Spleen (tissue), 11 donors: ENCODE measurements around the gene RASGEF1B. TPM values are rescaled to one million over a fixed set of nuclear protein-coding genes. Genes with fewer than 3 reads are reported as not detected.

Source experiments
- DNase-seq: peaks from one replicate; pipeline ENCODE4 v3.0.0-alpha.2; 2020
- H3K27ac ChIP-seq, 8 donors: fragments of 200-600 bp; sonication (generic) in 7 of 8; 1 replicate in 4 of 8; 2 replicates in 4 of 8; pipeline versions ENCODE4 v1.5.0 to v1.8.0; 2016 to 2021; ENCODE audit warnings: inconsistent platforms in 4 of 8, mild to moderate bottlenecking in 4 of 8, moderate library complexity in 1 of 8
- H3K27me3 ChIP-seq, 7 donors: fragments of 200-600 bp; sonication (generic) in 6 of 7; replicated peaks in 1 of 7; 1 replicate in 4 of 7; 2 replicates in 3 of 7; pipeline versions ENCODE4 v1.5.0 to v1.8.0; 2016 to 2021; ENCODE audit warnings: inconsistent platforms in 3 of 7, mild to moderate bottlenecking in 1 of 7
- H3K36me3 ChIP-seq, 6 donors: fragments of 200-600 bp; sonication (generic) in 5 of 6; 1 replicate in 4 of 6; 2 replicates in 2 of 6; pipeline versions ENCODE4 v1.5.0 to v1.8.0; 2016 to 2021; ENCODE audit warnings: inconsistent platforms in 2 of 6
- H3K4me1 ChIP-seq, 6 donors: fragments of 200-600 bp; sonication (generic) in 5 of 6; 1 replicate in 3 of 6; 2 replicates in 3 of 6; pipeline versions ENCODE4 v1.5.0 to v1.8.0; 2016 to 2021; ENCODE audit warnings: inconsistent platforms in 3 of 6
- H3K4me3 ChIP-seq, 8 donors: fragments of 200-600 bp; sonication (generic) in 7 of 8; 1 replicate in 4 of 8; 2 replicates in 4 of 8; pipeline versions ENCODE4 v1.5.0 to v1.8.0; 2016 to 2021; ENCODE audit warnings: inconsistent platforms in 4 of 8, mild to moderate bottlenecking in 4 of 8, moderate library complexity in 2 of 8
- H3K9me3 ChIP-seq, 8 donors: fragments of 200-600 bp; sonication (generic) in 7 of 8; 1 replicate in 4 of 8; 2 replicates in 4 of 8; pipeline versions ENCODE4 v1.5.0 to v1.8.0; 2016 to 2021; ENCODE audit warnings: inconsistent platforms in 4 of 8
- CTCF ChIP-seq, 11 experiments: fragments of 200-600 bp in 7 of 11; fragments of 450-650 bp in 4 of 11; sonication (generic) in 4 of 11; IDR thresholded peaks in 8 of 11; conservative IDR thresholded peaks in 3 of 11; 1 replicate in 7 of 11; 2 replicates in 4 of 11; pipeline versions ENCODE4 v1.4.0 to v1.8.0; 2016 to 2021; ENCODE audit warnings: antibody characterized with exemption in 11 of 11, inconsistent platforms in 4 of 11, mild to moderate bottlenecking in 1 of 11
- POLR2A ChIP-seq, 3 donors: fragments of 450-650 bp; IDR thresholded peaks; one replicate each; pipeline ENCODE4 v1.5.1; 2017; ENCODE audit warnings: antibody characterized with exemption in 3 of 3, mild to moderate bottlenecking in 1 of 3
- POLR2AphosphoS5 ChIP-seq, 3 donors: sonication (generic); formaldehyde crosslinking; IDR thresholded peaks; one replicate each; pipeline ENCODE4 v1.5.1; 2017; ENCODE audit warnings: antibody characterized with exemption in 3 of 3
- WGBS, 5 donors: extraction: QIAGEN DNeasy Blood & Tissue Kit in 3 of 5; methylation state at CpG; one replicate each; pipeline versions ENCODE4 v1.1.5 to v1.1.7; 2013 to 2018; 5-methylcytosine and 5-hydroxymethylcytosine counted together
- intact Hi-C: fragments of 100-400 bp; cut with DNase I; formaldehyde crosslinking; loops from one replicate; pipeline ENCODE4 v1.15.0; 2023; ENCODE audit warnings: low total_unique reads
- polyA plus RNA-seq, 3 donors: library from polyadenylated mRNA; stranded (reverse); fragments of 200-250 nt; gene quantifications; one replicate each; pipeline ENCODE4 v1.2.1, GENCODE V29; 2013
- total RNA-seq, 7 donors: library from RNA; depleted of rRNA in 3 of 7; stranded (reverse); fragments of >200 nt in 3 of 7; fragmentation: NEBNext Ultra II Directional in 4 of 7; extraction: Animal tissue kit (Norgen Biotek cat#: 25700) in 4 of 7; gene quantifications; one replicate each; pipeline versions ENCODE4 v1.1.0 to v1.2.1, GENCODE V29; 2016 to 2021
- donor health status: healthy with polysubstance abuse.
- donor health status: DM: no; HTN: no; CAD: no; lungs with moderate emphysema.
- donor health status: DM: no; HTN: no; CAD: no.
- donor health status: Bipolar disorder and iron deficiency.
- donor health status: healthy.
- donor health status: DM: no; HTN: no; CAD: no.
- donor health status: DM: yes; HTN: yes; CAD: no.

The RASGEF1B gene
- total and polyA plus RNA-seq, 10 donors, result 9.4 to 69.5 (median 32.0) TPM

GRCh38 chr4:81426770-81427289 lies 44.9 kb downstream of the RASGEF1B start:
- Histone ChIP-seq H3K27me3 (no peaks in the 10 kb centered on the region), H3K36me3 (peaks cover 0 to 76% (median 48%) of the 10 kb centered on the region in 6 donors), H3K4me3 (no peak overlapping the region), H3K27ac (peak overlapping the region in 1 of 8 donors; percentile 19), H3K4me1 (peaks cover 0 to 10% (median 1%) of the 10 kb centered on the region in 6 donors), H3K9me3 (no peaks in the 10 kb centered on the region)
- intact Hi-C loops, result no loop called here
- TF ChIP-seq CTCF (IDR thresholded peaks at IDR 0.05 in 8 of 11, conservative IDR thresholded peaks at IDR 0.05 in 3 of 11) (no peak), POLR2AphosphoS5 (IDR thresholded peaks at IDR 0.05) (no peak), POLR2A (IDR thresholded peaks at IDR 0.05) (no peak)
- WGBS, 5 donors, result 73 to 88% (median 85%) methylated on average over 1 of the region's 1 CpG
- DNase-seq, result no peak

GRCh38 chr4:81424816-81425755 lies 46.6 kb downstream of the RASGEF1B start:
- Histone ChIP-seq H3K36me3 (peaks cover 0 to 59% (median 31%) of the 10 kb centered on the region in 6 donors), H3K9me3 (no peaks in the 10 kb centered on the region), H3K4me1 (peaks cover 0 to 16% (median 2%) of the 10 kb centered on the region in 6 donors), H3K27ac (no peak overlapping the region), H3K27me3 (no peaks in the 10 kb centered on the region), H3K4me3 (no peak overlapping the region)
- 87 to 95% (median 90%) methylated on average over 5 of the region's 5 CpGs for WGBS, 5 donors
- intact Hi-C loops, result no loop called here
- TF ChIP-seq CTCF (IDR thresholded peaks at IDR 0.05 in 8 of 11, conservative IDR thresholded peaks at IDR 0.05 in 3 of 11) (no peak), POLR2AphosphoS5 (IDR thresholded peaks at IDR 0.05) (no peak), POLR2A (IDR thresholded peaks at IDR 0.05) (no peak)
- DNase-seq, result no peak

- Histone ChIP-seq H3K27me3 (no peaks in the 10 kb centered on the region), H3K4me3 (no peak overlapping the region), H3K9me3 (no peaks in the 10 kb centered on the region), H3K36me3 (peaks cover 0 to 51% (median 24%) of the 10 kb centered on the region in 6 donors), H3K27ac (no peak overlapping the region), H3K4me1 (peaks cover 0 to 16% (median 2%) of the 10 kb centered on the region in 6 donors)
- no peak for DNase-seq
- no peak for TF ChIP-seq POLR2A (IDR thresholded peaks at IDR 0.05)
- peak in 1 of 3 donors; percentile 29 for TF ChIP-seq POLR2AphosphoS5 (IDR thresholded peaks at IDR 0.05)
- no peak for TF ChIP-seq CTCF (IDR thresholded peaks at IDR 0.05 in 8 of 11, conservative IDR thresholded peaks at IDR 0.05 in 3 of 11)
- WGBS, 5 donors, result 80 to 90% (median 85%) methylated on average over 6 of the region's 6 CpGs
- intact Hi-C loops, result no loop called here
These were observed 47.4 kb downstream of the RASGEF1B start for GRCh38 chr4:81424336-81424735.

GRCh38 chr4:81422595-81422994 lies 49.1 kb downstream of the RASGEF1B start:
- no peak for DNase-seq
- Histone ChIP-seq H3K4me3 (no peak overlapping the region), H3K36me3 (peaks cover 0 to 34% (median 18%) of the 10 kb centered on the region in 6 donors), H3K27me3 (no peaks in the 10 kb centered on the region), H3K4me1 (peaks cover 0 to 16% (median 2%) of the 10 kb centered on the region in 6 donors), H3K9me3 (no peaks in the 10 kb centered on the region), H3K27ac (no peak overlapping the region)
- no peak for TF ChIP-seq POLR2AphosphoS5 (IDR thresholded peaks at IDR 0.05)
- TF ChIP-seq POLR2A (IDR thresholded peaks at IDR 0.05), result no peak
- no peak for TF ChIP-seq CTCF (IDR thresholded peaks at IDR 0.05 in 8 of 11, conservative IDR thresholded peaks at IDR 0.05 in 3 of 11)
- intact Hi-C loops, result no loop called here
- 32 to 63% (median 41%) methylated on average over 1 of the region's 1 CpG for WGBS, 5 donors
